Suprapubic skin (tissue), 4 donors: ENCODE results near the gene SGPP1. TPM values are rescaled to one million over a fixed set of nuclear protein-coding genes. Genes with fewer than 3 reads are reported as not detected.

ENCODE experiments used
- DNase-seq, 2 donors: peaks; one replicate each; pipeline ENCODE4 v3.0.0-alpha.2; 2019; ENCODE audit warnings: low spot score in 2 of 2
- H3K27ac ChIP-seq: fragments of 200-600 bp; sonication (generic); one replicate; pipeline ENCODE4 v1.5.1; 2019
- H3K27me3 ChIP-seq: fragments of 200-600 bp; sonication (generic); one replicate; pipeline ENCODE4 v1.5.1; 2019
- H3K36me3 ChIP-seq: fragments of 200-600 bp; sonication (generic); one replicate; pipeline ENCODE4 v1.5.1; 2019
- H3K4me1 ChIP-seq: fragments of 200-600 bp; sonication (generic); one replicate; pipeline ENCODE4 v1.5.1; 2019
- H3K4me3 ChIP-seq: fragments of 200-600 bp; sonication (generic); one replicate; pipeline ENCODE4 v1.5.1; 2019; ENCODE audit warnings: mild to moderate bottlenecking
- H3K9me3 ChIP-seq: fragments of 200-600 bp; sonication (generic); one replicate; pipeline ENCODE4 v1.5.1; 2019
- EP300 ChIP-seq: sonication (generic); formaldehyde crosslinking; IDR thresholded peaks from one replicate; pipeline ENCODE4 v1.6.1; 2017; ENCODE audit warnings: antibody characterized with exemption
- POLR2A ChIP-seq, 2 donors: fragments of 450-650 bp; IDR thresholded peaks; one replicate each; pipeline ENCODE4 v1.6.1; 2017; ENCODE audit warnings: antibody characterized with exemption in 2 of 2, mild to moderate bottlenecking in 2 of 2, moderate library complexity in 2 of 2
- POLR2AphosphoS5 ChIP-seq, 3 donors: sonication (generic); formaldehyde crosslinking; IDR thresholded peaks; one replicate each; pipeline ENCODE4 v1.6.1; 2017; ENCODE audit warnings: antibody characterized with exemption in 3 of 3
- WGBS: methylation state at CpG from one replicate; pipeline ENCODE4 v1.1.5; 2018; 5-methylcytosine and 5-hydroxymethylcytosine counted together
- total RNA-seq, 4 donors: library from RNA; depleted of rRNA; stranded (reverse); fragments of >200 nt; gene quantifications; one replicate each; pipeline ENCODE4 v1.1.0, GENCODE V29; 2016
- TF ChIP-seq, protein P1 (sequence below), 2 donors: fragments of 200-600 bp in 1 of 2; fragments of 450-650 bp in 1 of 2; sonication (generic) in 1 of 2; IDR thresholded peaks; one replicate each; pipeline ENCODE4 v1.5.1; 2016 to 2019; ENCODE audit warnings: antibody characterized with exemption in 2 of 2, mild to moderate bottlenecking in 1 of 2, moderate library complexity in 1 of 2

SGPP1 gene
- total RNA-seq, 4 donors from 2014 or later, result 5.4 to 10.9 (median 8.0) TPM

DNA sequence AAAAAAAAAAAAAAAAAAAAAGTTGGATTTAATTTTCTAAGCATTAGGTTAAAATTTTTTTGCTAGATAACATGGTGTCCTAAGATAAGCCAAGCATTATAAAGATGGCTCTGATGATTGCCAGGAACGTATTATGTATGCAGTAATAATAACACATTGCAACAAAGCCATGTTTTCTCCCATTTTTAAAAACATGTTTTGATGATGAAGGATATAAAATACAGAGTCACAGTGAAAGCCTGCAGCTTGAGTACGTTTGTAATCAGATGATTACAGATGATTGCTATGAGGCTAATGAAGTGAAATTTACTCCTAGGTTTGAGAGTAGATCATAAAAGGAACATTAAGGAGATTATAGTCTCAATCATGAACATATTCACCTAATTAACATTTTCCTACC lies 72.9 kb downstream of the SGPP1 start:
- TF ChIP-seq EP300 (no peak), POLR2AphosphoS5 (IDR thresholded peaks at IDR 0.05) (no peak), POLR2A (IDR thresholded peaks at IDR 0.05) (no peak)
- TF ChIP-seq, protein P1, sequence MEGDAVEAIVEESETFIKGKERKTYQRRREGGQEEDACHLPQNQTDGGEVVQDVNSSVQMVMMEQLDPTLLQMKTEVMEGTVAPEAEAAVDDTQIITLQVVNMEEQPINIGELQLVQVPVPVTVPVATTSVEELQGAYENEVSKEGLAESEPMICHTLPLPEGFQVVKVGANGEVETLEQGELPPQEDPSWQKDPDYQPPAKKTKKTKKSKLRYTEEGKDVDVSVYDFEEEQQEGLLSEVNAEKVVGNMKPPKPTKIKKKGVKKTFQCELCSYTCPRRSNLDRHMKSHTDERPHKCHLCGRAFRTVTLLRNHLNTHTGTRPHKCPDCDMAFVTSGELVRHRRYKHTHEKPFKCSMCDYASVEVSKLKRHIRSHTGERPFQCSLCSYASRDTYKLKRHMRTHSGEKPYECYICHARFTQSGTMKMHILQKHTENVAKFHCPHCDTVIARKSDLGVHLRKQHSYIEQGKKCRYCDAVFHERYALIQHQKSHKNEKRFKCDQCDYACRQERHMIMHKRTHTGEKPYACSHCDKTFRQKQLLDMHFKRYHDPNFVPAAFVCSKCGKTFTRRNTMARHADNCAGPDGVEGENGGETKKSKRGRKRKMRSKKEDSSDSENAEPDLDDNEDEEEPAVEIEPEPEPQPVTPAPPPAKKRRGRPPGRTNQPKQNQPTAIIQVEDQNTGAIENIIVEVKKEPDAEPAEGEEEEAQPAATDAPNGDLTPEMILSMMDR (IDR thresholded peaks at IDR 0.05), result no peak
- Histone ChIP-seq H3K4me3 (no peak overlapping the region), H3K27ac (no peak overlapping the region), H3K4me1 (no peaks in the 10 kb centered on the region), H3K9me3 (no peaks in the 10 kb centered on the region), H3K36me3 (no peaks in the 10 kb centered on the region), H3K27me3 (no peaks in the 10 kb centered on the region)
- 84% methylated on average over 2 of the region's 2 CpGs for WGBS
- DNase-seq, result no peak

DNA sequence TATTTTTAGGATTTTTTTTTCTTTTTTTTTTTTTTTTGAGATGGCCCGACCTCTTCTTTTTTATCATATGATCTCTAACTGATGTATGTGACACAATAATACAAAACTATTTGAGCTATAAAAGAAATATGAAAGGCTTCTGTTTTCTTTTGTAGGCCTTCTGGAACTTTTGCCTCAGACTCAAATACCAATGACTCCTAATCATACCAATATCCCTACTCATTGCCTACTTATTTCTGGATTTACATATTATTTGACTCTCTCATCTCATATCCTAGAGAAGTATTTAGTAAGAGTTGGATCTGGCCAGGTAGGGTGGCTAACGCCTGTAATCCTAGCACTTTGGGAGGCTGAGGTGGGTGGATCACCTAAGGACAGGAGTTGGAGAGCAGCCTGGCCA lies 73.5 kb downstream of the SGPP1 start:
- no peak for DNase-seq
- TF ChIP-seq POLR2A (IDR thresholded peaks at IDR 0.05), result no peak
- TF ChIP-seq, protein P1 (IDR thresholded peaks at IDR 0.05), result no peak
- no peak for TF ChIP-seq EP300
- TF ChIP-seq POLR2AphosphoS5 (IDR thresholded peaks at IDR 0.05), result no peak
- no peak overlapping the region for H3K4me3 ChIP-seq
- no peaks in the 10 kb centered on the region for H3K27me3 ChIP-seq
- WGBS, result 95% methylated on average over 2 of the region's 2 CpGs
- H3K27ac ChIP-seq, result no peak overlapping the region
- no peaks in the 10 kb centered on the region for H3K4me1 ChIP-seq
- H3K36me3 ChIP-seq, result no peaks in the 10 kb centered on the region
- H3K9me3 ChIP-seq, result no peaks in the 10 kb centered on the region

DNA sequence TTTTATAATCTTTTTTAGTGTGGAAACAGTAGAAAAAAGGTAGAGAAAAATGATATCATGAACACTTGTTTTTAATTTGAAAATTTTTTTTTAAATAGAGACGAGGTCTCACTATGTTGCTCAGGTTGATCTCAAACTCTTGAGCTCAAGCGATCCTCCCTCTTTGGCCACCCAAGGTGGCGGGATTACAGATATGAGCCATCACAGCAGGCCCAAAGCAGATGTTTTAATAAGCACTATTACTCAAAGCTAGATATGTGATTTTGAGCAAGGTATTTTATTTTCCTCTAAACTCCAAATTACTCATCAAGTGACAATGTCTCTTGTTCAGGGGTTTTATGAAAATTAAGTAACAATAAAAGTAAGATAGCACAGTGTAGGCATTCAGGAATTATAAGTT lies 75.5 kb downstream of the SGPP1 start:
- H3K36me3 ChIP-seq, result no peaks in the 10 kb centered on the region
- H3K4me3 ChIP-seq, result no peak overlapping the region
- H3K27me3 ChIP-seq, result no peaks in the 10 kb centered on the region
- H3K9me3 ChIP-seq, result no peaks in the 10 kb centered on the region
- TF ChIP-seq EP300 (no peak), POLR2AphosphoS5 (IDR thresholded peaks at IDR 0.05) (no peak), POLR2A (IDR thresholded peaks at IDR 0.05) (no peak)
- TF ChIP-seq, protein P1 (IDR thresholded peaks at IDR 0.05), result no peak
- H3K27ac ChIP-seq, result no peak overlapping the region
- H3K4me1 ChIP-seq, result no peaks in the 10 kb centered on the region
- WGBS, result 92% methylated on average over 3 of the region's 3 CpGs
- DNase-seq, result no peak

DNA sequence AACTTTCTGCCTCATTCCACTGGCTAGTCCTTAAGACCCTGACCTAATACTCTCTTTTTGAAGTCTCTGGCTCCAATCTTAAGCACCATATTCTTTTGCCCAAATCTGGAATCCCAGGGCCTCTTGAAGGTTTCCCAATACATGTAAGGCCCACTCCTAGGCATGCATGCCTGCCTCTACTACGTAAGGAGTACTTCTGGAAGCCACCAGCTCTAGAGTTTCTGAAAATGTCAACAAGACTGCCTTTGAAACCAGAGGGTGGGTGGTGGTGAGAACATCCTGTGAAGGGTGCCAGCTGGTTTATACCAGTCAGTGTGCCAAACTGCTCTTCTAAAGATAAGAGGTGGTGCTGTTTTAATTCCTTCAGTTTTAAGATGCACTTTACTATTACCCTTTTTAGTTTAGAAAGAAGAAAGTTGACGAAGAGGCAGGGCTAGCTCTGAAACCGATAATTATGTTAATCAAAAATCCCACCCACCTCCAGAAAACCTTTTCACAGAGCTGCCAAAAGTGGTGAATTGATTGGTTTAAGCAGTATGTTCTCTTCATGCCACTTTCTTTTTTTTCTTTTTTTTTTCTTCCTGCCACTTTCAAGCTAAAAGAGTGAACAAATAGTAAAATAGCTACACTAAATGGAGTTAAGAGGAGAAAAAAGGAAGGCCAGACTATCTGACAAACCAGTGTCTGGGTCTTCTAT lies 77.5 kb downstream of the SGPP1 start:
- no peak for TF ChIP-seq POLR2A (IDR thresholded peaks at IDR 0.05)
- TF ChIP-seq, protein P1 (IDR thresholded peaks at IDR 0.05), result no peak
- no peak for TF ChIP-seq EP300
- no peak for TF ChIP-seq POLR2AphosphoS5 (IDR thresholded peaks at IDR 0.05)
- H3K9me3 ChIP-seq, result no peaks in the 10 kb centered on the region
- H3K4me1 ChIP-seq, result no peaks in the 10 kb centered on the region
- H3K4me3 ChIP-seq, result no peak overlapping the region
- H3K27ac ChIP-seq, result no peak overlapping the region
- no peaks in the 10 kb centered on the region for H3K36me3 ChIP-seq
- no peaks in the 10 kb centered on the region for H3K27me3 ChIP-seq
- DNase-seq, result no peak
- WGBS, result 88% methylated on average over 3 of the region's 3 CpGs

DNA sequence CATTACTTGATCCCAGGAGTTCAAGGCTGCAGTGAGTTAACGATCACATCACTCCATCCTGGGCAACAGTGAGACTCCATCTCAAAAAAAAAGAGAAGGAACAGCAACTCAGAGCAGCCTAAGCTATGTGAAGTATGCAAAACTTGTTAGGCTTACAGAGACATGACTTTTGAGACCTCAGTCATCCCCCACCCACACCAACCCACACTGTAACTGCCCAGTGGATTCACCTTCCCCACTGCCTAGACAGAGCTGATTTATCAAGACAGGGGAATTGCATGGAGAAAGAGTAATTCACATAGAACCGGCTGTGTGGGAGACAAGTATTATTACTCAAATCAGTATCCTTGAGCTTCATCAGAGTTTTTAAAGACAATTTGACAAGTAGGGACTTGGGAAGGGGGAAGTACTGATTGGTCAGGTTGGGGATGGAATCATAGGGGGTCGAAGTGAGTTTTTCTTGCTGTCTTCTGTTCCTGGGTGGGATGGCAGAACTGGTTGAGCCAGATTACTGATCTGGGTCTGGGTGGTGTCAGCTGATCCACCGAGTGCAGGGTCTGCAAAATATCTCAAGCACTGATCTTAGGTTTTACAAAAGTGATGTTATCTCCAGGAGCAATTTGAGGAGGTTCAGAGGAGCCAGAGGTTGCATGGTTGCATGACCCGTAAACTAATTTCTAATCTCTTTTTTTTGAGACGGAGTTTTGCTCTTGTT lies 80.0 kb downstream of the SGPP1 start:
- no peak for TF ChIP-seq POLR2A (IDR thresholded peaks at IDR 0.05)
- no peak for TF ChIP-seq EP300
- TF ChIP-seq POLR2AphosphoS5 (IDR thresholded peaks at IDR 0.05), result no peak
- TF ChIP-seq, protein P1 (IDR thresholded peaks at IDR 0.05), result no peak
- H3K27ac ChIP-seq, result no peak overlapping the region
- no peak for DNase-seq
- 79% methylated on average over 6 of the region's 6 CpGs for WGBS
- H3K27me3 ChIP-seq, result no peaks in the 10 kb centered on the region
- no peaks in the 10 kb centered on the region for H3K9me3 ChIP-seq
- H3K4me1 ChIP-seq, result peaks cover 5% of the 10 kb centered on the region
- H3K4me3 ChIP-seq, result no peak overlapping the region
- no peaks in the 10 kb centered on the region for H3K36me3 ChIP-seq
